ENCODE measurements around the gene LARP1.

- TF ChIP-seq EZH2 (IDR thresholded peaks at IDR 0.05; ENCODE audit: borderline replicate concordance, low read length) = no peak
- TF ChIP-seq CTCF (conservative IDR thresholded peaks at IDR 0.05 in 1 of 2, IDR thresholded peaks at IDR 0.05 in 1 of 2; ENCODE audit: extremely low read depth in 1 of 2, insufficient read depth in 1 of 2, low read depth in 1 of 2, low read length in 2 of 2) = no peak
These were observed 85.5 kb downstream of the LARP1 start for GRCh38 chr5:154840435-154841272.

All from mammary epithelial cell (primary cell).